CD4-positive, alpha-beta T cell treated with Interferon alpha-2 for 1 hour (primary cell): Measurements from ENCODE around the gene DACT1.
A peak's percentile ranks its signal among the peaks of the same experiment; 100 is the strongest.
"Not testable (repeated sequence)": the region's sequence is repeated elsewhere in the genome, so short reads cannot be mapped to it uniquely, and the experiment has no call there.

Source experiments
- DNase-seq, 2 donors: peaks; one replicate each; pipeline ENCODE4 v3.0.0-alpha.2; 2020 to 2022

The DACT1 gene, protein sequence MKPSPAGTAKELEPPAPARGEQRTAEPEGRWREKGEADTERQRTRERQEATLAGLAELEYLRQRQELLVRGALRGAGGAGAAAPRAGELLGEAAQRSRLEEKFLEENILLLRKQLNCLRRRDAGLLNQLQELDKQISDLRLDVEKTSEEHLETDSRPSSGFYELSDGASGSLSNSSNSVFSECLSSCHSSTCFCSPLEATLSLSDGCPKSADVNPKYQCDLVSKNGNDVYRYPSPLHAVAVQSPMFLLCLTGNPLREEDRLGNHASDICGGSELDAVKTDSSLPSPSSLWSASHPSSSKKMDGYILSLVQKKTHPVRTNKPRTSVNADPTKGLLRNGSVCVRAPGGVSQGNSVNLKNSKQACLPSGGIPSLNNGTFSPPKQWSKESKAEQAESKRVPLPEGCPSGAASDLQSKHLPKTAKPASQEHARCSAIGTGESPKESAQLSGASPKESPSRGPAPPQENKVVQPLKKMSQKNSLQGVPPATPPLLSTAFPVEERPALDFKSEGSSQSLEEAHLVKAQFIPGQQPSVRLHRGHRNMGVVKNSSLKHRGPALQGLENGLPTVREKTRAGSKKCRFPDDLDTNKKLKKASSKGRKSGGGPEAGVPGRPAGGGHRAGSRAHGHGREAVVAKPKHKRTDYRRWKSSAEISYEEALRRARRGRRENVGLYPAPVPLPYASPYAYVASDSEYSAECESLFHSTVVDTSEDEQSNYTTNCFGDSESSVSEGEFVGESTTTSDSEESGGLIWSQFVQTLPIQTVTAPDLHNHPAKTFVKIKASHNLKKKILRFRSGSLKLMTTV

DNA sequence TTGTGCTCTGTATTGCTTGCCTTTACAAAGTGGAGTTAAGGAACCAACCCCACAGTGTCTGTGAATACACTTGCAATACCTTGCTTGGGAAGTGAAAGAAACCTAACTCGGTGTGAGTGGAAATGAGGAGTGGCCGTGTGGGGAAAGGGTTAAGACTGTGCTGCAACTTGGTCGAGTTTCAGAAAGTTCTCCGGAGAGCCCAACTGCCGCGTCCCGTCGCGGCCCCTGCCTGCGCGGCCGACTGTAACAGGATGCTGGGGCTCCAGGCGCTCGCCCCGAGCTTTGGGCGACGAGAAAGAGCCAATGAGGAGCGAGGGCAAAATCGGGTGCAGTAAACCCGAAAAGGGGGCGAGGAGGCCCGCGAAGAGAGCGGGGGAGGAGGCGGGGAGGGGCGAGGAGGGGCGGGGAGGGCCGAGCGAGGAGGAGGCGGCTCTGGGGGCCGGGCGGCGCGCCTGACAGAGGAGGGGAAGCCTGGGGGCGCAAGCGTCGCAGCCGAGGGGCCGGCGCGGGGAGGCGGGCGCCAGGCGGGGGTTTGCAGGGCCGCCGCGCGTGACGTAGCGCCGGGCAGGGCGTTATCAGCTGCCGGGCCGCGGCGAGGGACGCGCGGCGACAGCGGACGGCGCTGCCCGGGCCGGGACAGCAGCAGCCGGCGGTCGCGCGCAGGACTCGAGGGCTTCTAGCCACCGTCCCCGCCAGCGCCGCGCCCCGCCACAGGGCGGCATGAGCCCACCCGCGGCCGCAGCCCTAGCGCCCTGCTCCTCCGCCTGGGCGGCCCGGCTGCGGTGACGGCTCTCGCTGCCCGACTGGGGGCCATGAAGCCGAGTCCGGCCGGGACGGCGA lies at the start of gene DACT1:
Gene DACT1 (plus strand): TSS at position 572 of the 840 bp plus-strand sequence. CDS start 241 bp downstream, at position 813.
- peak; percentile 44 to 63 for DNase-seq

DNA sequence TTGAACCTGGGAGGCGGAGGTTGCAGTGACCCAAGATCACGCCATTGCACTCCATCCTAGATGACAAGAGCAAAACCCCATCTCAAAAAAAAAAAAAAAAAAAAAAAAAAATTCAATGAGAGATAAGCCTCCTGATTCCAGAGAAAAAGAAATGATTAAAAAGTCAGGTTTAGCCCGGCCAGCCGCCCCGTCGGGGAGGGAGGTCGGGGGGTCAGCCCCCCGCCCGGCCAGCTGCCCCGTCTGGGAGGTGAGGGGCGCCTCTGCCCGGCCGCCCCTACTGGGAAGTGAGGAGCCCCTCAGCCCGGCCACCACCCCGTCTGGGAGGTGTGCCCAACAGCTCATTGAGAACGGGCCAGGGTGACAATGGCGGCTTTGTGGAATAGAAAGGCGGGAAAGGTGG lies 49.4 kb upstream of the DACT1 start:
- DNase-seq: not testable (repeated sequence)

GRCh38 chr14:58593977-58594376 lies 43.8 kb upstream of the DACT1 start:
- no peak for DNase-seq

GRCh38 chr14:58597041-58597440 lies 40.7 kb upstream of the DACT1 start:
- no peak for DNase-seq

- peak in 1 of 2 donors; percentile 21 for DNase-seq
Observed at GRCh38 chr14:58598028-58598803, 39.5 kb upstream of the DACT1 start.

DNA sequence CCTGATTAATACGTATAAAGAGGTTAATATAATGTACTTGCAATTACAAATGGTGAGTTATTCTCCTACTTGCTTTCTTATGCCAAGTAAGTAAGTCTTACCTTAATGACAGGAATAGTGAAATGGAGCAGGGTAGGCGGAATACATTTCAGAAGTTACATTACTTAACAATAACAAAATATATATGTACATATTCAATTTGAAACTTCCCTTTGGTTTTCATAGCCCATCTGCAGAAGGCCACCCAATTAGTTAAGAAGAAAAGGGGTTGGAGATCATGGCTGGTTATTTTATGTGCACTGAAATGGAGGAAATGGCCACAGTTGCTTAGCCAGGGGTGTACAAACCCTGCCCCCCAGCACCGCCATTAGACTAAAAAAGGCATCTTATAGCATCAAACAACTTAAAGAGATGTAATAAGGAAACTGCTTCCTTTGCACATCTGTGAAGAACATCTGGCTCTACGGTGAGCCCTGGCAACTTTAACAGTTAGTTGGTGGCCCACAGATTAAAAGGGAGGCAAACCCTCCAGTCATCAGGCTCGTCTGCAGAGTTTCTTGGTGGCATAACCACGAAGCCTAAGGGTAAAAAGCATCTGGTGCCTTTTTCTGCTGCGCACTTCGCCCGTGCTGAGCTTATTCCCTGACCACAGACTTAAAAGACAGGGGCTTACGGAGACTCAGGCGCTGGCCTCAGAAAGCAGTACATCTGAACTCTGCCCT lies 38.8 kb upstream of the DACT1 start:
- DNase-seq: no peak

DNA sequence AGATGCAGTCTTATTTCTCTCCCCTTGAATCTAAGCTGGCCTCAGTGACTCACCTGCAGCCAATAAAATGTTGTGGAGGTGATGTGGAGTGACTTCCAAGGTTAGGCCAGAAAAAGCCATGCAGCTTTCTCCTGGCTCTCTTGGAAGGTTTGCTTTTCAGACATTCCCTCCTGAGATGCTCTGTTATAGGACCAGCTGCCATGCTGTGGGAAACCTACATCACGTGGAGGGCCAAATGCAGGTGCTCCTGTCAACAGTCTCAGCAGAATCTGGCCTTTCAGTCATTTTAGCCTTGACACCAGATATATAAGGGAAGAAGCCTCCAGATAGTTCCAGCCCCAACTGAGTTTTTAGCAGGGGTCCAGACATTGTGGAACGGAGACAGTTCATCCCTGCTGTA lies 38.1 kb upstream of the DACT1 start:
- no peak for DNase-seq

DNA sequence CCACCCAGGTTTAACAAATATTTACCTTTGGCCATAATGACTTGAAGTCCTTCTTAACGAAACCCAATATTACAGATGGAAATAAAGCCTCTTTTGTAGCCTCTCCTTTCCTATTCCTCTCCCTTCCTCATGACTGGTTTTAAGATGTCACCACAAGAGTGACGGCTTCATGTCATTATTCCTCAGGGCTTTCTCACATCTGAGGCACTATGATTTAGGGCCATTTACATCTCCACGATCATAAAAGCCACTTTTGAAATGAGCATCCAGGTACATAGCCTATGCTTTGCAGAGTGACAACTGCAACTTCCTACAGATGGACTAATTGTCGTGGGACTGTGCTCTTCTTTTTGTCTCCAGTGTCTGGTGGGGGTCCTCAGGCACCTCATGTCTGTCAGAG lies 32.3 kb upstream of the DACT1 start:
- DNase-seq: no peak

DNA sequence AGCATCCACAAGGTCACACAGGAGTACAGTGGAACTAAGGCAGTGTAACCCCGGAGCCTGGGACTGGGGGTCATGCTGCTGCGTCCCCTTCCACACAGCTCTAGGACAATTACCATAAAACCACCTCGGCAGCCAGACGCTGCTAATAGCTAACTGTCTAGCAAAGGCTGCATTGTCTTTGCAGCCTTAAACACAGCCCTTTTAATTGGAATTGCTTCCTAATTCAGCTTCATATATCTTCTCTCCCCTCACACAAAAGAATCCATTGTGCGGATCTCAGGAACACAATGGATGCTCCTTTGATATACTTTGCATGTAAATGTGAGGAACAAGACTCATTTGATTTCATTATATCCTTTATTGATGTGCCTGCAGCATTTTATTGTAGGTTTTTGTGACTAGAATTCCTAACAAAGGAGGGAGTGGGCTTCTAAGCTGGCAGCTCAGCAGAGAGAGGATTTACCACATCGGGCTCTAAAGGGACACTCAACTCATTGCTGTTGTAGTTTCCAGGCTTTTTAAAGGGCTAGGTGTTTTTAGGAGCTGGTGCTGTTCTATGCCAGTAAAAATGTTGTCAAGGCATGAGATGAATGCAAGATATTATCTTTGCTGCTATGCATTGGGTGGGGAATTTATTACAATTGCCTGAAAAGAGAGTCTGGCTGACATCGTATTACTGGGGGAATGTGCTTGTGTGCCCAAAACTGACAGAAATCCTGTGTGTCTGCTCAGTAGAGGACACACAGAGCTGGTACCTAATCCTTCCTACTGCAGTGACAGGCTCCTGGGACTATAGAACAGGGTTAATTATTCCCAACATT lies 30.4 kb upstream of the DACT1 start:
- no peak for DNase-seq

GRCh38 chr14:58607952-58608317 lies 29.8 kb upstream of the DACT1 start:
- DNase-seq: no peak

DNA sequence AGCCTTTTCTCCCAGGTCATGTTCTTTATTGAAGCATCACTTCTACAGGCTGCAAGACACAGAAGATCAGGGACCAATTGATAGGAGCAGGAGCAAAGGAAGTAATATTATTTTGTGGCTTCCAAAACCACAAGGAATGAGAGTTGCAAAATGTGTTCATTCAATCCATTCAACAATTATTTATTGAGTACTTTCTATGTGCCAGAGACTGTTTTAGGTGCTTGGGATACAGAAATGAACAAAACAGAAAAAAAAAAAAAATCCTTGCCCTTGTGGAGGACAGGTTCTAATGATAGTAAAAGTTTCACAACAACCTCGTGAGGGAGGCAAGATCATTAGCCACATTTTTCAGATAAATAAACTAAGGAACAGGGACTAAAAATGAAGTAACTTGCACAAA lies 20.1 kb upstream of the DACT1 start:
- no peak for DNase-seq

GRCh38 chr14:58620011-58620410 lies 17.8 kb upstream of the DACT1 start:
- no peak for DNase-seq

DNA sequence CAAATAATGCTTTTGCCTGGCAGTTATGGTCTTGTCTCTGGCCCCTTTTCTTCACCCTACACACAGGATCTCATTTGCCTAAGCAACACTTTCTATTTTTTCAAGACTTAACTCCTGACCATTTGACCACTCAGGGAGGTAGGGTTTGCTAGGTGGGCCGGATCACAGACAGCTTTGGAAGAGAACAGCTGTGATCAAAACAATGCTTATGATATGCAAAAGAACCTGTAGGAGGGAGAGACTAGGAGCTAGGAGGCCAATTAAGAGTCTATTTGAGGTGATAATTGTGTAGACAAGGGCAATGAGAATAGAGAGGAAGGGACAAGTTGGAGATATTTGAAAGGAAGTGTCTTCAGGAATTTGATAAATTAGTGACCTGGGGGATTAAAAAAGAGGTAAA lies 12.3 kb upstream of the DACT1 start:
- no peak for DNase-seq

GRCh38 chr14:58626431-58626831 lies 11.3 kb upstream of the DACT1 start:
- no peak for DNase-seq

DNA sequence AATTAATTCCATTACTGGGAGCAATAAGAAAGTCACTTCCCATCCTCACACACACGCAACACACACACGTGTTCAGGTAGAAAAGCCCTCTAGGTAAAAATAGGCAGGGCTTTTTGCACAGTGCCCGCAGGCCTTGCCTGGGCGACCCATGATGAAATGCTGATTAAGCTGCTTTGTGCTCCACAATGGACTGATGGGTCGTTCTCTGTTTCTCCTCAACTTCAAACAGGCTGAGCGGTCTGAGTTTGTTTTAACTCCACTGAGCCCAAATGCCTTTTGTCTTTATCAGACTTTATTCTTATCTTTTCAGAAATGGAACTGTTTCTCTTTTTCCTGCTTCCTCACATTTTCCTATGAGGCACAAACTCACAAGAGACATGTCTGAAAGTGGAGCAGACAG lies 9.4 kb upstream of the DACT1 start:
- no peak for DNase-seq

- no peak for DNase-seq
Observed at GRCh38 chr14:58629281-58629680, 8.5 kb upstream of the DACT1 start.

- no peak for DNase-seq
Observed at GRCh38 chr14:58631732-58632131, 6.0 kb upstream of the DACT1 start.

DNA sequence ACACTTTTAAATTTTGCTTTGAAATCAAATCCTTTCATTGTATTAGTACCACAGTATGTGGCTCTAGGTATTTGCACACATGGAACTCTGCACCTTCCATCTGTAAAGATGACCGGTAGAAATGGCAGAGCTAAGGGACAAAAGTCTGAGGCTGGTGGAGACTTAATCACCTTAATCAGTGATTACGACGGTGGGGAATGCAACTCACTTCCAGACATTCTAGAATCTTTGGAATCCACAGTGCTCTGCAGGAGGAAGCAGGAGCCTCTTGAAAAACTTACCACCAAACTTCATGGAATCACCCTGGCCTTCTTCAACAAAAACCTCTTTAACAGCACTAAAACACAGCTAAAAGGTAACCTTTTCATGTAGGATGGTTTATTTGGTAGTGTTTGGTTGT lies 3.9 kb upstream of the DACT1 start:
- no peak for DNase-seq

- no peak for DNase-seq
Observed at GRCh38 chr14:58634406-58635090, 3.2 kb upstream of the DACT1 start.
